Adrenal gland (tissue), 5 donors: ENCODE results near the gene NELFB.

Source experiments
- CTCF ChIP-seq, 6 experiments: fragments of 450-650 bp in 4 of 6; fragments of 200-600 bp in 2 of 6; sonication (generic) in 1 of 6; IDR thresholded peaks; 1 replicate in 5 of 6; 2 replicates in 1 of 6; pipeline versions ENCODE4 v1.5.1 to v1.8.0; 2016 to 2021; ENCODE audit warnings: antibody characterized with exemption in 6 of 6, mild to moderate bottlenecking in 2 of 6, moderate library complexity in 1 of 6
- POLR2A ChIP-seq, 2 donors: fragments of 450-650 bp; IDR thresholded peaks; one replicate each; pipeline ENCODE4 v1.6.1; 2017; ENCODE audit warnings: antibody characterized with exemption in 2 of 2, mild to moderate bottlenecking in 2 of 2, moderate library complexity in 1 of 2
- donor health status: DM: no; HTN: no; CAD: no.

GRCh38 chr9:137314561-137315560 is 59.7 kb downstream of the NELFB start:
- no peak for TF ChIP-seq CTCF (IDR thresholded peaks at IDR 0.05)
- TF ChIP-seq POLR2A (IDR thresholded peaks at IDR 0.05) = no peak
